ENCODE measurements around the gene CYB5R3. TPM values are rescaled to one million over a fixed set of nuclear protein-coding genes. Genes with fewer than 3 reads are reported as not detected.
"Not testable (repeated sequence)": the region's sequence is repeated elsewhere in the genome, so short reads cannot be mapped to it uniquely, and the experiment has no call there.

Gene CYB5R3
- total RNA-seq, 2 donors from 2014 or later: 49.7 to 84.6 TPM

- peak overlapping the region in 1 of 2 donors; percentile 51 for H3K27ac Mint-ChIP-seq
These were observed 45.8 kb downstream of the CYB5R3 start for GRCh38 chr22:42603427-42603826.

GRCh38 chr22:42602470-42602869, 46.7 kb downstream of the CYB5R3 start:
- no peak for ATAC-seq
- Mint-ChIP-seq H3K9me3 (no peaks in the 10 kb centered on the region), H3K36me3 (peaks cover 21 to 31% of the 10 kb centered on the region in 2 donors), H3K27ac (peak overlapping the region in 1 of 2 donors; percentile 51)
- no peak for DNase-seq (ENCODE audit: low spot score in 2 of 2)

More at GRCh38 chr22:42603427-42603826, 45.8 kb downstream of the CYB5R3 start:
- Mint-ChIP-seq H3K36me3 (peaks cover 21 to 30% of the 10 kb centered on the region in 2 donors), H3K9me3 (no peaks in the 10 kb centered on the region)
- ATAC-seq: no peak
- no peak for DNase-seq (ENCODE audit: low spot score in 2 of 2)

GRCh38 chr22:42601879-42602465, 47.2 kb downstream of the CYB5R3 start:
- H3K36me3 Mint-ChIP-seq: peaks cover 21 to 35% of the 10 kb centered on the region in 2 donors
- ATAC-seq: no peak

GRCh38 chr22:42596863-42597530, 52.2 kb downstream of the CYB5R3 start:
- Mint-ChIP-seq H3K27ac (no peak overlapping the region), H3K9me3 (no peaks in the 10 kb centered on the region), H3K36me3 (peaks cover 27 to 28% of the 10 kb centered on the region in 2 donors)
- DNase-seq (ENCODE audit: low spot score in 2 of 2): no peak
- no peak for ATAC-seq

More at GRCh38 chr22:42601879-42602465, 47.2 kb downstream of the CYB5R3 start:
- Mint-ChIP-seq H3K9me3 (no peaks in the 10 kb centered on the region), H3K27ac (no peak overlapping the region)
- no peak for DNase-seq (ENCODE audit: low spot score in 2 of 2)

GRCh38 chr22:42596336-42596735, 52.9 kb downstream of the CYB5R3 start:
- DNase-seq (ENCODE audit: low spot score in 2 of 2) (no peak), ATAC-seq (no peak)
- no peaks in the 10 kb centered on the region for H3K9me3 Mint-ChIP-seq
- H3K27ac Mint-ChIP-seq: no peak overlapping the region
- H3K36me3 Mint-ChIP-seq: peaks cover 23% of the 10 kb centered on the region in 2 donors

GRCh38 chr22:42595434-42595833, 53.8 kb downstream of the CYB5R3 start:
- DNase-seq (ENCODE audit: low spot score in 2 of 2) (no peak), ATAC-seq (no peak)
- peaks cover 23% of the 10 kb centered on the region in 2 donors for H3K36me3 Mint-ChIP-seq
- H3K9me3 Mint-ChIP-seq: no peaks in the 10 kb centered on the region
- H3K27ac Mint-ChIP-seq: no peak overlapping the region

GRCh38 chr22:42591987-42592386, 57.2 kb downstream of the CYB5R3 start:
- H3K9me3 Mint-ChIP-seq: no peaks in the 10 kb centered on the region
- H3K27ac Mint-ChIP-seq: peak overlapping the region in 1 of 2 donors; percentile 36
- peaks cover 16 to 18% of the 10 kb centered on the region in 2 donors for H3K36me3 Mint-ChIP-seq
- no peak for DNase-seq (ENCODE audit: low spot score in 2 of 2)
- ATAC-seq: peak in 1 of 2 donors; percentile 15

GRCh38 chr22:42587588-42588175, 61.5 kb downstream of the CYB5R3 start:
- Mint-ChIP-seq H3K27ac (peak overlapping the region in 1 of 2 donors; percentile 42), H3K36me3 (peaks cover 7 to 16% of the 10 kb centered on the region in 2 donors), H3K9me3 (no peaks in the 10 kb centered on the region)
- no peak for DNase-seq (ENCODE audit: low spot score in 2 of 2)
- no peak for ATAC-seq

GRCh38 chr22:42586381-42586780, 62.8 kb downstream of the CYB5R3 start:
- no peak for ATAC-seq

GRCh38 chr22:42585096-42585495, 64.1 kb downstream of the CYB5R3 start:
- Mint-ChIP-seq H3K36me3 (peaks cover 21 to 25% of the 10 kb centered on the region in 2 donors), H3K9me3 (no peaks in the 10 kb centered on the region), H3K27ac (peak overlapping the region; percentile 28 to 67)
- ATAC-seq (no peak), DNase-seq (ENCODE audit: low spot score in 2 of 2) (no peak)

More at GRCh38 chr22:42586381-42586780, 62.8 kb downstream of the CYB5R3 start:
- no peaks in the 10 kb centered on the region for H3K9me3 Mint-ChIP-seq
- H3K36me3 Mint-ChIP-seq: peaks cover 12 to 18% of the 10 kb centered on the region in 2 donors
- DNase-seq (ENCODE audit: low spot score in 2 of 2): no peak
- peak overlapping the region in 1 of 2 donors; percentile 25 for H3K27ac Mint-ChIP-seq

- Mint-ChIP-seq H3K36me3 (peaks cover 19 to 21% of the 10 kb centered on the region in 2 donors), H3K27ac (peak overlapping the region in 1 of 2 donors; percentile 65), H3K9me3 (no peaks in the 10 kb centered on the region)
- ATAC-seq (no peak), DNase-seq (ENCODE audit: low spot score in 2 of 2) (no peak)
These were observed 64.7 kb downstream of the CYB5R3 start for GRCh38 chr22:42584364-42584940.

GRCh38 chr22:42582987-42583386, 66.2 kb downstream of the CYB5R3 start:
- Mint-ChIP-seq H3K27ac (peak overlapping the region; percentile 88 to 93), H3K9me3 (no peaks in the 10 kb centered on the region), H3K36me3 (peaks cover 18 to 24% of the 10 kb centered on the region in 2 donors)
- DNase-seq (ENCODE audit: low spot score in 2 of 2) (no peak), ATAC-seq (no peak)

GRCh38 chr22:42581762-42582716, 67.2 kb downstream of the CYB5R3 start:
- peak; percentile 88 to 93 for ATAC-seq
- H3K36me3 Mint-ChIP-seq: peaks cover 18 to 21% of the 10 kb centered on the region in 2 donors
- DNase-seq (ENCODE audit: low spot score in 2 of 2): peak; percentile 81 to 85
- no peaks in the 10 kb centered on the region for H3K9me3 Mint-ChIP-seq
- peak overlapping the region; percentile 88 to 93 for H3K27ac Mint-ChIP-seq

- ATAC-seq: peak; percentile 27 to 36
- H3K27ac Mint-ChIP-seq: peak overlapping the region; percentile 93 to 98
- not testable (repeated sequence) for DNase-seq (ENCODE audit: low spot score in 2 of 2); H3K9me3 Mint-ChIP-seq
- peaks cover 18 to 21% of the 10 kb centered on the region in 2 donors for H3K36me3 Mint-ChIP-seq
These were observed 67.9 kb downstream of the CYB5R3 start for GRCh38 chr22:42581194-42581761.

GRCh38 chr22:42580040-42580439, 69.2 kb downstream of the CYB5R3 start:
- DNase-seq (ENCODE audit: low spot score in 2 of 2); ATAC-seq; H3K9me3 Mint-ChIP-seq: not testable (repeated sequence)
- H3K36me3 Mint-ChIP-seq: peaks cover 13 to 21% of the 10 kb centered on the region in 2 donors
- peak overlapping the region; percentile 41 to 65 for H3K27ac Mint-ChIP-seq

Measured in activated naive CD4-positive, alpha-beta T cell treated with anti-CD3 and anti-CD28 coated beads, Interleukin-2, amount 50 U/mL, for 72 hours (primary cell).